IPS DF 19.7 (cell line): ENCODE measurements around the gene FH.

Experiments used
- DNase-seq: peaks from one replicate; pipeline ENCODE4 v3.0.0-alpha.2; 2013; ENCODE audit warnings: low read depth, low spot score

The FH gene

DNA sequence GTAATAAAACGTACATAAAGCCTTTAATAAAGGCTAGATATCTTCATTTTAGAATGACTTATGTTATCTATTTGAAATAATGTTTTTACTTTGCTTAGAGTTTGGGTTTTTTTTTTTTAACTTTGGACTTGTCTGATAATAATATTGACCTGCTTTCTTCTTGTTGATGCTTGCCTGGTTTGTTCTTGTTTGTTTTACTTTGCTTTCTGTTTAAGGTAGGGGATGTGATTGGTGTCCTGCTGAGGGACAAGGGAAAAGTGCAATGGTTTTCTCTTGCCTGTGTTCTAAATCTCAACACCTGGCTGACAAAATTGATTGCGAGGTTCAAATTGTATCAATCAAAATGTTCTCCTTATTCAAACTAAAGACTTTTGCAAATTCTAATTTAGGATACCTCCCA is 2.2 kb upstream of the FH start:
- no peak for DNase-seq

DNA sequence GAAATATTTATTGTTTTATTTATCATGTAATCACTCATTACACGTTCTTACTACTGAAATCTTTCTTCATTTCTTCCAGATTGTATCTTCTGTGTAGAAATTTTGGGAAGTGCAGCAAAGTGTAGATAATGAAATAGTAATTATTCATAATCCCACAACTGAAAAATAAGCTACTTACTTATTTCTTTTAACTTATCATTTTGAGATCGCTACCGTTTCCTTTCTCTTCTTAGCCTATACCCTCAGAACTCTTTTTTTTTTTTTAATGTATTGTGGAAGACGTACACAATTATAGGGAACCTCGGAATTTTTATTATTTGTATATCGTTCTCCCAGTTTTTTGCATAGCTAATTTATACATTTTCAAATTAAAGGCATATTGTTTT is 518 bp upstream of the FH start:
- DNase-seq: no peak

DNA sequence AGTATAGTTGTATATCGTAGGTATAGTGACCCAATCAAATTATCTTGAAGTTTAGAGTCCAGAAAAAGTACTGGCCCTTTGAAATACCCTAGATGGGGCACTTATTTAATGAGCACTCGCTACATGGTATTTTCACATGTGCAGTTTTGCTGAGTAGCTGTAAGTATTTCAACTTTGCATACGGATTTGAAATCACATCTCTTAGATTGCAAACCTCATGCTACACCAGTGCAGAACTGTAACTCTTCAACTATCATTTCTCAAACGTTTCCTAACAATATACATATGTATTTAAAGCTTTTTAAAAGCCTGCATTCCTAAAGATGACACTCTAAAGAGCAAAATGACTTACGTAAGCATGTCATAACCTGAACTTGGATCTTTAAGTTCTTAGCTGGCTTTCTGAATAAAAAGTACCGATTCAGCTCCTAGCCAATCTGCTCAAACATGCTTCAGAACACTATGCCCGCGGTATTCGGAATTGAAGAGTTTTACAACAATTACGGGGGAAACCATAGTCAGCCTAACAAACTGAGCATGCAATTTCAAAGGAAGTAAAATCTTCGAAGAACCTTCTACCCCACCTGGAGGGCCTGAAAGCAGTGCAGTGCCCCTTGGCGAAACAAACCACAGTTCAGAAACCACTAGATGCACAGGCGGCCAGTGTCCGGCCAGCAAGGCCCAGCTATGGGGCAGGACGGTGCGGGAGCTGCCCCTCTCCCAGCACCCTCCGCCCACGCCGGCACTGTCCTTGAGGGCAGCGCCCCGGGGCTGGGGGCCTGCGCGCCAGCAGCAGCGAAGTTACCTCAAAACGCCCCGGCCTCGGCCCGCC is 863 bp downstream of the FH start:
- DNase-seq: no peak

DNA sequence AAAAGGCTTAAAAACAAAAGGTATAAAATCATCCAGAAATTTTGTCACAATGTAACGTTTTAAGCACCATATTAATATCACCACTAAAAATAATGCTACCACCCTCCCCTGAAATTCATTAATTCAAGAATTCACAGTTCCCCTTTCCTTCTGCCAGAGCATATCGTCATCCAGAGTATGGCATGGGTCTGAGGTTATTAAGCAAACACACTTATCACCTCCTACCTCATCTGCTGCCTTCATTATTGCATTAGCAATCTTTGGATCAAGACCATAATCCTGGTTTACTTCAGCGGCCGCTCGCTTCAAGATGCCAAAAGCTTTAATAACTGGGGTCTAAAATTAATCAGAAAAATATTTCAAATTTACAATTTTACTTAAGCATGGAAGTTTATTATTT is 6.2 kb downstream of the FH start:
- DNase-seq: no peak

DNA sequence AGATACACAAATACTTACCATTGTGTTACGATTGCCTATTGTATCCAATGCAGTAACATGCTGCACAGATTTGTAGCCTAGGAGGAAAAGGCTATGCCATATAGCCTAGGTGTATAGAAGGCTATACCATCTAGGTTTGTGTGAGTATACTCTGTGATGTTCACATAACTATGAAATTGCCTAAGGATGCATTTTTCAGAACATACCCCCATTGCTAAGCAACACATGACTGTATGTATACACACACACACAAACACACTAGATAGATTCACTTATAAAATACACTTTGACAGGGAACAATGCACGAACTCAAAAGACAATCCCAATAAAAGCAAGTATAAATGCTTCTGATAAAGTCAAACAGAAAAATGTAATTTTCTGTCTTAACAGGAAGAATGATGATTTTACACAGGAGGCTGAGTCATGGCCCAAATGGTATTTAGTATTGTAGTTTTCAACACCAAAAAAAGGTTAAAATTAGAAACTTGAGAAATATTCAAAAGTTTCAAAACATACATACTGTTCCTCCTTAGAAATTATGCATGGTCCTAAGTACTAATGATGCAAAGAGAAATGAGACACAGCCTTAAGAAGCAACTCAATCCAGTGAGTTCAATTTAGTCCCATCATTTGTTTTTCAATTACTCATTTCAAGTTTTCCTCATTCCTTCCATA is 12.2 kb downstream of the FH start:
- no peak for DNase-seq

DNA sequence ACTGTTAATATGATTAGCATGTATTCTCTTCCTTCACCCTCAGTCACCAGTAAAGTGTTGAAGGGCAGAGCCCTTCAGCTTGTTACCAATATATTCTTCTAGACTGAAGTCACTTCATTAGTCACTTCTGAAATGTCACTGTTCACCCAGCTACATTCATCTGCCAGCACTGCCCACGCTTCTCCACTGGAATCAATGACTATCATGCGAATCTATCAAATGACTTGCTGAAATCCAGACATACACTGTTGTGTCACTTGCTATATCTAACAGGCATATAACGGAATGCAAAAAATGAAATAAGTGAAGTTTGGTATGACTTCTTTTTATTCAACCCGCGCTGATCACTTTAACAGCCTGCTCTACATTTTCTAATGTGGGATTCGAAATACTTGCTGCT is 16.1 kb downstream of the FH start:
- no peak for DNase-seq

DNA sequence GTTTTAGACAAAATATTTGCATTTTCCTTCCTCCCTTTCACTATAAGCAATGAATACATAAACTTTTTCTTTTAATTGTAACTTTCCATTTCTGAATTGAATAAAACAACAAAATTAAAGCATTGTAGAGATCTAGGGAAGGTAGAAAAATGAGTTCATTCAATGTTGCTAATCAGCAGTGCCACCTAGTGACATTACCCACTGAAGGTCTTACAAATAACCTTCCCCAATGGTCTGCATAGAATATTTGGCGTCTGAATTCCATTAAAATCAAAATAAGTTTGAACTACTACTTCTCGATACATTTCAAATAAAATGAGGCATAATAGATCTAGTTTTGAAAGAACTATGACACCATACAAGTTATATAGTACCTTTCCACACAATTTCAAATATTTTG is 19.6 kb downstream of the FH start:
- DNase-seq: no peak

DNA sequence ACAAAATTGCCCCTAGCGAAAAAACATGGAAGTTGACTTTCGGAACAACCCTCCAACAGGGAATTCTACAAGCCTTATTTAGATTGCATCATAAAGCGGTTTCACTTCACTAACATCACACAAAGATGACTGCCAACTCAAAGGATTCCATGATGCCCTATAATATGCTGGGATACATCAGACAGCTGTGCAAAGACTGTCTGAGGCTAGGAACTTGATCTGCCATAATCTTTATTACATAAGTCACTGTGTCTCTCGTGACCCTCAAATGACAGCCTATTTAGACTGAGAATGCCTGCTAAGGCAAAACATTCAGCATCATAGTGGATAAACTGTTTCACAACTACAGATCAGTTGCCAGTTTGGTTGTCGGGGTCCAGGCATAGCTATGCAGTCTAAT is 23.8 kb downstream of the FH start:
- no peak for DNase-seq

DNA sequence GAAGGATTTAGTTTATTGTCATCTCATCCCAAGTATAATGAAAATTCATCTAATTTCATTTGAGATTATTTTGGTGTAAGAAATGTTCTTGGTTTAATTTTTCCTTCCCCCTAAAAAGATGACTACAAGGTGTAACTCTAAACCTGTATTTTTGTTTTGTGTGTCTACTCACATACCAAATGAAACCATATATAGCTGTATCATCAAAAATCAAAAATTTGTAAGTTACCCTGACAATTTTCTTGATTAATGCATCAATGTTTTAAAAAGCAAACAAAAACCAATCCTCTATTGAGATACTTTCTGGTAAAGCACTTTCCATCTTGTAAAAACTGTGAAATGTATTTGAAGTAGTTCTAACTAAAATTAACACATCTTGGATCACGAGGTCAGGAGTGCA is 30.8 kb downstream of the FH start:
- no peak for DNase-seq

DNA sequence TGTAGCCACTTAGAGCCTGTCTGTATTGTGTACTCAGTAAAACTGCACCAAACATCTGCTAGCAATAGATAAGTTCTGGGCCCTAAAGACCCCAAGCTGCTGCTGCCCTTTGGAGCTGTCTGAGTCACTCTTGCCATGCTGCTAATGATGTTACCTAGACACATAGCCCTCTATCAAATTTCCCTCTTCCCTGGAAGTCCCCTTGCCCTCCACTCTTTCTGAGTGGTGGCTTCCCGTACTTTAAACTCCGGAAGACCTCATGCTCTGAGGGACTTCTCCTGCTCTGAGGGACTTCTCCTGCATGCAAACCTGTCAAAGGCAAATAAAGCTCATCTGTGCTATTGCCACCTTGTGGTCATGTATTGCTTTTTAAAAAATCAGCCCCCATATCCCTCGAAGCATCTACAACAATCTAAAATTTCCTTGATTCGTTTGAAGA is 34.0 kb downstream of the FH start:
- DNase-seq: no peak

DNA sequence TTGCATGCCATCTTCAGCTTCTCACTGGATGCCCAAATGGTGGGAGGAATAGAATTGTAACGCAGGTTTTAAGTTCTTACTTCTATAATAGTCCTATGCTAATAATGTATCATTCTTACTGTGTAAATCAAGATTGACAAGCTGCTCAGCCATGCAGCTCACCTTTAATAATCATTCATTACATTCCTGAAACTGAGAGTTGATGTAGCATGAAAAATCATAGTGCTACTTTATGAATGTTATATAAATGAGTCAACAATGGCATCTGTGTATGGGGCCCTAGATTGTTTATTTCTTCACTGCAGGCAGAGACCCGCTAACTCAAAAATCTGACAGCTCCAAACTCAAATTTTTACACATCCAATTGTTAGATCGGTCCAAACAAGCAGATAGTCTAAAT is 34.4 kb downstream of the FH start:
- DNase-seq: no peak

DNA sequence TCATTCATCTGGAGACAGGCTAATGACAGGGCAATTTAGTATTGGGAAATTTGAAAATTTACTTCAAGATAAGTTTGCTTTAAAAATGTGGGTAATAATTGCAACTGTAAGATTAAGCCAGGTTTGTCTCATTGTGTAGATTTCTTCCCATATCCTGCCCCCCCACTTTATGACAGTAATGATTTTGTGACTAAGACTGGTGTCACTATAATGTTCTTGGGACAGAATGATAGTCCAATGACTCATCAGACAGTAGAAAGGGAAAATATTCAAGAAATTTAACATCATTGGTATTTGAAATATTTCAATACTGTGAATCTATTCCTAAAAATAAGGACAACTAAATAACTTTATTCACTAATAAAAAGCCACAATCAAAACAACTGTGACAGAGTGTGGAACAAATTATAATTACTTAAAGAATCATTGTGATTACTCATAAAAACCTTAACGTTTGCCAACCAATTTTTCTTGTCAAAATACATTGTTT is 36.7 kb downstream of the FH start:
- no peak for DNase-seq

DNA sequence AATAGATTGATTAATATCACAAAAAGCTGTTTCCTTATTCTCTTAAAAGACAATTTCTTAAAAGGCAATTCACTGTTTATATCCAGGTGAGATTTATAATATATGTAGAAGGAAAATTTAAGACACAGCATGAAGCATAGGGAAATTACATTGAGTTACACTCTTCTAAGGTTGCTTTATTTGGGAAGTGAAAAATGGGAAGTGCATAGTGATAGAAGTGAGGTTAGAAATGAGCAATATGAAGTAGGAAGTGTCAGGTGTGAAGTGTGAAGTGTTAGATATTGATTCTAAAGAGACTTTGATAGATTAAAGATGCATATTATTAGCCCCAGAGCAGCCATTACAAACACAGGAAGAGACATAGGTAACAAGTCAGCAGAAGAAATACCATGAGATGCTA is 40.3 kb downstream of the FH start:
- DNase-seq: no peak

DNA sequence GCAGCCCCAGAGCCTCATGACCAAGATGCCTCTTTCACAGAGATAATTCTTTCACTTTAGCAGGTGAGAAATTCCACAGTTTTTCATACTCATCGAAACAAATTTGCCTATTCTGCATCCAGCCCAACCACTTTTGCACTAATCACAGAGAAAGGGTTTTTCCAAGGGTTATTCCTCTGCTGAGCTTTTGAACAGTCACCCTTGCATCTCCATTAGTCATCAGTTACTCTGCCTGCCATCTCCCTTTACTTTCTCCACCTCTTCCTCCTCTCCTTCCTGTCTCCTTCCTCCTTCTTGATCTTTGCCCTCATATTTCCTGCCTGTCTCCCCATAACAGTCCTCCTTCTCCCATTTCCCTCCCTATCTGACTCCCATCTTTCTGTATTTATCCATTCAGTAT is 43.9 kb downstream of the FH start:
- no peak for DNase-seq

DNA sequence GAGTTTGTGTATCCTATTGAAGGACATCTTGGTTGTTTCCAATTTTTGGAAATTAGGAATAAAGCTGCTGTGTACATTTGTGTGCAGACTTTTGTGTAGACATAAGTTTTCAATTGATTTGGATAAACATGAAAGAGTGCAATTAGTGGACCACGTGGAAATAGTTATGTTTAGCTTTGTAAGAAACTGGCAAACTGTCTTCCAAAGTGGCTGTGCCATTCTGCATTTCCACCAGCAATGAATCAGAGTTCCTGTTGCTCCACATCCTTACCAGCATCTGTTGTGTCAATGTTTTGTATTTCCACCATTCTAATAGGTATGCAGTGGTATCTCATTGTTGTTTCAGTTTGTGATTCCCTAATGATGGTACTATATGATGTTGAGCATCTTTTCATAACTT is 46.5 kb downstream of the FH start:
- DNase-seq: no peak

DNA sequence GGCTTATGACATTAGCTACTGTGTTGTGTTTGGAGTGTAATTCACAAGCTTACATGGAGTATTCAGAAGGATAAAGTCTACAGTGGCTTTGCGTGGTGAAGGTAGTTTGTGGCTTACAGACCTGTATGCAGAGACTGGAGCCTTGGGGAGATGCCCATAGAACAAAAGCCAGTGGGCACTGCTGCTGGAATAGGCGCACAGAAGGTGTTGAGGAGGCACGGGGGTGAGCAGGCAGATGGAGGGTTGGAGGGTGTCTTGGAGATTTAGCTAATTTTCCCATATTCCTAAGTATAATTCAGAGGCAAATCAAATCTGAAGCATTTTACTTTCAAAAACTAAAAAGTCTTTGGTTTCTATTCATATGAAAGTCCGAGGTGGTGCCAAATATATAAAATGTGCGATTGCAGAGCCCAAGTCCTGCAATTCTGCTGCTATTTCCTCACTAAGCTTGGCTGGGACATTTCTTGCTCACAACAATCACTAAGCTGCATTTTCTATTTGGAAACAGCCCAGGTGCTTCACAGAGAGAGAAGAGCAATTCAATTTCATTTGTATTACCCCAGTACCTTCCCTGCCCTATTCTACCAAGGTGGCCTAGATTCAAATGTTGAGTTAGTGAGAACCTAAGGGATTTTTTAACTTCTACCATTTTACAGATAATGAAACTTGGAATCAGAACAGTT is 48.5 kb downstream of the FH start:
- DNase-seq: no peak

DNA sequence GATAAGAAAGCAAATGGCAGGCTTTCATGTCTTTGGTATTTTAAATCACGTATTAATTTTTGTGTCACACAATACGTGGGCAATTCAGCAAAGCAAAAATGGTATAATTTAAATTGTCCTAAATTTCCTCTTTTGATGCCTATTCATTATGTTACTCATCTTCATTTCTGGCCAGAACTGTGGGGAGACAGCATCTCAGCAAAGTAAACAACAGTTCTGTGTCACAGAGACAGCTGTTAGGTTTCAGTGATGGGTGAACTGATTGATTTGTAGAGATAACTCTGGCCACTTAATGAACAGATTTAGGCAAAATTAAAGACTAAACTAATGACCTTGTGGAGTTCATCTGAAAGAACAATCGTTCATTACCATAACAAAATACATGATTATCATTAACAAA is 49.2 kb downstream of the FH start:
- no peak for DNase-seq

DNA sequence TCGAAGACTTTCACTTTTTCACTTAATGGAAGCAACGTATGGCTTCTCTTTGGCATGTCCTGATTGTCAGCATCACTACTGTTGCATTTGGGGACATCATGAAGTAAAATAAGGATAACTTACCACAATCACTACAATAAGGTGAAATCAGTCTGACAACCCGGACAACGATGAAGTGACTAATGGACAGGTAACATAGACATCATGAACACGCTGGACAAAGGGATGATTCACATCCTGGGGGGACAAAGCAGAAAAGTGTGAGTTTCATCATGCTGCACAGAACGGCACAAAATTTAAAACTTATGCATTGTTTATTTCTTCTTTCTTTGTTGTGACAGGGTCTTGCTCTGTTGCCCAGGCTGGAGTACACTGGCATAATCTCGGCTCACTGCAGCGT is 53.9 kb downstream of the FH start:
- DNase-seq: no peak

DNA sequence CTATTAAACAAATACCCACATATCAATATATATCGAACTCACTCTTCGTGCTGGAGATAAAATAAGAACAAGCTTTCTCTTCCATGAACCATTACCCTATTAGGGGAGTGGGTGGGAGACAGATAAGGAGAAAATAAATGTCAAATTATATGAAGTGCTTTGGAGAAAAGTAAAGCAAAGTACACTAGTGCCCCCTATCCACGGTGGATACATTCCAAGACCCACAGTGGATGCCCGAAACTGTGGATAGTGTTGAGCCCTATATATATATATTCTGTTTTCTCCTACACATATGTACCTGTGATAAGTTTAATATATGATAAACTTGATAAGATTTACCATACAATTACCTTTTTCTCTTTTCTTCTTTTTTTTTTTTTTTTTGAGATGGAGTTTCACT is 54.6 kb downstream of the FH start:
- no peak for DNase-seq

DNA sequence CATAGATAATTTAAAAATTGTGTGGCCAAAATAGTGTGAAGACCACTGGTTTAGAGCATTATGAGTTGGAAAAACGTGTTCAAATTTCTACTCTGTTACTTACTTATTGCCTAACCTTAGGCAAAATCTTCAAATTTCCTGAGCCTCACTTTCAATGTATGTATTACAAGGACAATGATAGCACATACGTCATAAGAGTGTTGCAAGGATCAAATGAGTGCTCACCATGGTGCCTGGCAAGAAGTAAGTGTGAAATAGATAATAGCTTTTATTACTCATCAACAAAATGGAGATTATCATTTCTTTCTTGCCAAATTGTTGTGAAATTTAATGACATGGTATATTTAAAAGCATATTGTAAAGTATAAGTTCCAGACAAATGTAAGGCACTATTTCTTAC is 57.2 kb downstream of the FH start:
- no peak for DNase-seq

DNA sequence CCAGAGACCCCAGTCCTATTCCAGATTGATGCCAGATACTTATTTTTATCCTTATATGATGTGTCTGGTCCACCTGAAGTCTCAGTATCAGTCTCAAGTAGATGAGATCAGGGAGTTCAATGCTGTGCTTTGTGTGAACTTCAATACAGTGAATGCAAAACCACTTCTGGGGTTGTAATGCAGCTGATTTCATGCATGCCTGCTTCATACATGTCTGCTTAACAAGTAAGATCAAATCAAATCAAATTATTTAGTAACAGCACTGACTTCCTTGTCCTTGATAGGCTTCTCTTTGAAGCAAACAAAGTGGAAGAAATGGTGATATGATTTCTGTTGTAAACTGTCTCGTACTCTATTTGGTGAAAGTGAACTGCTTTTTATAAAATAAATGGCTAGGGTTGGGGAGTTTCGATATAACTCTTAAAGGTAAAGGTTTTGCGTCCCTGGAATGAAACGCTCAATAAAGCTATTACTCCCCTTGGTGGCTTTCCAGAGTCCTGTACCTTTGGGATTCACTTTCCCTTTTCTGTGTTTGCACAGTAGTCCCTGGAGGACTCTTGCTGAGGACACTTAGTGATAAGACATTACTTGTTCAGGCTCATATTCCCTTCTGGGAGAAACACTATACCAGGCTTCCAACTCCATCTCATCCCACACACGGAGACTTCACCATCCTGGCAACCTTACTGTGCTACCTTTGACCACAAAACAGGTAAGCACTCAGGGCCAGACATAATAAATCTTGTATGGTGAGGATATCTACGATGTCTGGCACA is 59.3 kb downstream of the FH start:
- DNase-seq: no peak

DNA sequence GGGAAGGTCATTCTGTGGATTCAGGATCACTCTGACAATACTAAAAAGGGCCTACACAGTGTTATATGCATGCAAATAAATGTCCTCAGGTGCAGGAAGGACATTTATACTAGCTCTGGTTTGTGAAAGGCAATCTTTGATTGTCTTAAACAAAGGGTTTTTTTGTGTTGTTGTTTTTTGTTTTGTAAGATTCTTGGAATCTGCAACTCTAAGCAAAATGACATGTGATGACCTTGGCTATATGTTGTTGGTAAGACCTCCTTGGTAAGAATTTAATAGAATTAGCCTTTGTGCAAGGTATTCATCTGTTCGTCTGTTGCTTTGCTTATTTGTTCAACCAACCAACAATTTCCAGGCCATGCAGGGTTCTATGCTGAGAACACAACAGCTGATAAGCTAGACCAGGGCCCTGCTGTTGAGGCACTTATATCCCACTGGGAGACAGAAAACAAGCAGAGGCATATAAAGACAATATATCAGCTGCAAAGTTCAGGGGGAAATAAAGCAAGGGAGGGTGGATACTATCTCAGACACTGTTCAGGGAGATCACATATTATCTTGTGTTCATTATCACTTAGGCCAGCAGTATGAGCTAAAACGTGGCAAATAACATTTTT is 60.3 kb downstream of the FH start:
- no peak for DNase-seq
